MM.1S (cell line): ENCODE measurements around the gene FZR1.

Source experiments
- EZH2 ChIP-seq: fragments of 300-600 bp; sonication (generic); optimal IDR thresholded peaks from 2 replicates; pipeline ENCODE3; 2017; ENCODE audit warnings: low read depth, mild to moderate bottlenecking, antibody characterized with exemption, low read length, mixed read lengths
- TF ChIP-seq, protein P1 (sequence below): fragments of 300-600 bp; sonication (generic); IDR thresholded peaks from 2 replicates; pipeline ENCODE4 v1.5.1; 2016; ENCODE audit warnings: antibody characterized with exemption, low read length, mixed read lengths

DNA sequence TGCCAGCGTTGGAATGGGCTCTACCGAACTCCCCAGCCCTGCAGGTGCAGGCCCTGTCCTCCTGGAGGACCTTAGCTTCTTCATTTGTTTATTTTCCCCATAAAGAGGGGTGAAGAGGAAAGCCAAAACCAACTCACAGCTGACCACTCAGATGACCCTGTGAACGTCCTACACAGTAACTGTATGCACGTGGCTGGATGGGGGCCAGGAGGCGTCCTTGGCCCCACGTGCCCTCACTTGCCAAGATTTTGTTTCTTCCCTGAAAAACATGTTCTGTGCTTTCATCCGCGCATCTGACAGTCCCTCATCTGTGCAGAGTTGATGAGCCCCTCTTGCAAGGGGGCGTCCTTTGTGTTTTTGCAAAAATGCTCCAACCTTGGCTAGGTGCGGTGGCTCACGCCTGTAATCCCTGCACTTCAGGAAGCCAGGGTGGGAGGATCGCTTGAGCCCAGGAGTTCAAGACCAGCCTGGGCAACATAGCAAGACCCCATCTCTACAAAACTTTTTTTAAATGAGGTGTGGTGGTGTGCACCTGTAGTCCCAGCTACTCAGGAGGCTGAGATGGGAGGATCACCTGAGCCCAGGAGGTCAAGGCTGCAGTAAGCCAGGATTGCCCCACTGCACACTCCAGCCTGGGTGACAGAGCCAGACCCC is 27.6 kb downstream of the FZR1 start:
- TF ChIP-seq, protein P1, sequence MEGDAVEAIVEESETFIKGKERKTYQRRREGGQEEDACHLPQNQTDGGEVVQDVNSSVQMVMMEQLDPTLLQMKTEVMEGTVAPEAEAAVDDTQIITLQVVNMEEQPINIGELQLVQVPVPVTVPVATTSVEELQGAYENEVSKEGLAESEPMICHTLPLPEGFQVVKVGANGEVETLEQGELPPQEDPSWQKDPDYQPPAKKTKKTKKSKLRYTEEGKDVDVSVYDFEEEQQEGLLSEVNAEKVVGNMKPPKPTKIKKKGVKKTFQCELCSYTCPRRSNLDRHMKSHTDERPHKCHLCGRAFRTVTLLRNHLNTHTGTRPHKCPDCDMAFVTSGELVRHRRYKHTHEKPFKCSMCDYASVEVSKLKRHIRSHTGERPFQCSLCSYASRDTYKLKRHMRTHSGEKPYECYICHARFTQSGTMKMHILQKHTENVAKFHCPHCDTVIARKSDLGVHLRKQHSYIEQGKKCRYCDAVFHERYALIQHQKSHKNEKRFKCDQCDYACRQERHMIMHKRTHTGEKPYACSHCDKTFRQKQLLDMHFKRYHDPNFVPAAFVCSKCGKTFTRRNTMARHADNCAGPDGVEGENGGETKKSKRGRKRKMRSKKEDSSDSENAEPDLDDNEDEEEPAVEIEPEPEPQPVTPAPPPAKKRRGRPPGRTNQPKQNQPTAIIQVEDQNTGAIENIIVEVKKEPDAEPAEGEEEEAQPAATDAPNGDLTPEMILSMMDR: no peak
- no peak for TF ChIP-seq EZH2
